ENCODE measurements around the gene STAT5B.
"Not testable (repeated sequence)": the region's sequence is repeated elsewhere in the genome, so short reads cannot be mapped to it uniquely, and the experiment has no call there.

STAT5B gene

DNA sequence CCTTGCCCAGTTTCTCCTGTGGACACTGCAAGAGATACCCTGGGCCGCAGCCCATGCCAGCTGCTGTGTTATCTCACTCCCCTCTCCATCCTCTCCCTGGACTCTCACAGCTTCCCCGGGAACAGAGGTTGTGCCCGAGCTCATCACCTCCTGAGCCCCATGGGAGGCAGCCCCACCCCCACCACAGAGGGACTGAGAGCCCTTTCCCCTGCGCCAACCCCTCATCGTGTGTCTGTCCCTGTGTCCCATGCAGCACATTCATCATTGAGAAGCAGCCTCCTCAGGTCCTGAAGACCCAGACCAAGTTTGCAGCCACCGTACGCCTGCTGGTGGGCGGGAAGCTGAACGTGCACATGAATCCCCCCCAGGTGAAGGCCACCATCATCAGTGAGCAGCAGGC is 24.8 kb upstream of the STAT5B start:
- H4K12ac ChIP-seq (ENCODE audit: low read depth, low read length) = no peak overlapping the region
- H3K27ac ChIP-seq (ENCODE audit: low read depth, low read length) = no peak overlapping the region
- H3K79me1 ChIP-seq (ENCODE audit: low read length) = no peaks in the 10 kb centered on the region
- no peak overlapping the region for H2BK5ac ChIP-seq (ENCODE audit: low read depth, low read length, poor library complexity)
- no peaks in the 10 kb centered on the region for H3K9me3 ChIP-seq (ENCODE audit: insufficient read depth, low read depth, low read length)
- H3K18ac ChIP-seq (ENCODE audit: low read length) = no peak overlapping the region
- no peak overlapping the region for H4K91ac ChIP-seq (ENCODE audit: low read depth, low read length)
- H3K4me2 ChIP-seq (ENCODE audit: low read length) = no peak overlapping the region
- H3K14ac ChIP-seq (ENCODE audit: low read length) = no peak overlapping the region
- H3K4ac ChIP-seq (ENCODE audit: low read depth, low read length) = no peak overlapping the region
- no peak for DNase-seq
- H2AK5ac ChIP-seq (ENCODE audit: low read length) = no peak overlapping the region
- no peak overlapping the region for H3K4me3 ChIP-seq (ENCODE audit: low read depth, low read length)
- no CpG with 5 or more reads among the region's 9 CpGs for WGBS (ENCODE audit: extremely low coverage, insufficient coverage, insufficient read length)
- no peak overlapping the region for H2BK120ac ChIP-seq (ENCODE audit: insufficient read depth, low read length, poor library complexity)
- H3K9ac ChIP-seq (ENCODE audit: low read length) = no peak overlapping the region
- no peak overlapping the region for H2BK12ac ChIP-seq (ENCODE audit: low read length)
- no peaks in the 10 kb centered on the region for H3K4me1 ChIP-seq (ENCODE audit: control insufficient read depth in 1 of 2, insufficient read depth in 2 of 2, low read length in 2 of 2)
- no peaks in the 10 kb centered on the region for H3K27me3 ChIP-seq (ENCODE audit: insufficient read depth, low read length)
- H2AFZ ChIP-seq (ENCODE audit: insufficient read depth, low read length, poor library complexity) = no peak overlapping the region
- H3K36me3 ChIP-seq (ENCODE audit: control insufficient read depth in 1 of 2, insufficient read depth in 2 of 2, low read length in 2 of 2) = no peaks in the 10 kb centered on the region
- no peaks in the 10 kb centered on the region for H3K79me2 ChIP-seq (ENCODE audit: control insufficient read depth, insufficient read depth, low read length, poor library complexity)
- H4K8ac ChIP-seq (ENCODE audit: low read depth, low read length) = no peak overlapping the region
- H3K23ac ChIP-seq (ENCODE audit: low read length) = no peak overlapping the region

DNA sequence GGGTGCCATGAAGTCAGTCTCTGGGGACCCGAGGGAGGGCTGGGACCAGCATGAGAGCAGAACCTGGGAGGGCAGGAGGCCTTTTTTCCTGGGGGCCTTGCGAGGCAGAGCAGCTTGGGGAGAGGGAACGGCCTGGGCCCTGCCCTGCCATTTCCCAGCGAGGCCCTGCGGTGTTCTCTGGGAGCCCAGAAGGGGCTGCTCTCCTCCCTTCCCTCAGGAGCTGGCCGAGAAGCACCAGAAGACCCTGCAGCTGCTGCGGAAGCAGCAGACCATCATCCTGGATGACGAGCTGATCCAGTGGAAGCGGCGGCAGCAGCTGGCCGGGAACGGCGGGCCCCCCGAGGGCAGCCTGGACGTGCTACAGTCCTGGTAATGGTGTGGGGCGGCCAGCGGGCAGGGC is 23.7 kb upstream of the STAT5B start:
- not testable (repeated sequence) for H2BK12ac ChIP-seq (ENCODE audit: low read length); H3K4me3 ChIP-seq (ENCODE audit: low read depth, low read length); DNase-seq; H2AK5ac ChIP-seq (ENCODE audit: low read length); H3K36me3 ChIP-seq (ENCODE audit: control insufficient read depth in 1 of 2, insufficient read depth in 2 of 2, low read length in 2 of 2); H3K14ac ChIP-seq (ENCODE audit: low read length); H3K27me3 ChIP-seq (ENCODE audit: insufficient read depth, low read length); H3K23ac ChIP-seq (ENCODE audit: low read length); H4K91ac ChIP-seq (ENCODE audit: low read depth, low read length); H3K4ac ChIP-seq (ENCODE audit: low read depth, low read length); H3K79me2 ChIP-seq (ENCODE audit: control insufficient read depth, insufficient read depth, low read length, poor library complexity); H4K12ac ChIP-seq (ENCODE audit: low read depth, low read length); H3K27ac ChIP-seq (ENCODE audit: low read depth, low read length); H3K9ac ChIP-seq (ENCODE audit: low read length); H2BK120ac ChIP-seq (ENCODE audit: insufficient read depth, low read length, poor library complexity); H3K79me1 ChIP-seq (ENCODE audit: low read length); H3K4me1 ChIP-seq (ENCODE audit: control insufficient read depth in 1 of 2, insufficient read depth in 2 of 2, low read length in 2 of 2); H3K9me3 ChIP-seq (ENCODE audit: insufficient read depth, low read depth, low read length); H2BK5ac ChIP-seq (ENCODE audit: low read depth, low read length, poor library complexity); H4K8ac ChIP-seq (ENCODE audit: low read depth, low read length); H3K4me2 ChIP-seq (ENCODE audit: low read length); H2AFZ ChIP-seq (ENCODE audit: insufficient read depth, low read length, poor library complexity); H3K18ac ChIP-seq (ENCODE audit: low read length)
- WGBS (ENCODE audit: extremely low coverage, insufficient coverage, insufficient read length) = no CpG with 5 or more reads among the region's 17 CpGs

DNA sequence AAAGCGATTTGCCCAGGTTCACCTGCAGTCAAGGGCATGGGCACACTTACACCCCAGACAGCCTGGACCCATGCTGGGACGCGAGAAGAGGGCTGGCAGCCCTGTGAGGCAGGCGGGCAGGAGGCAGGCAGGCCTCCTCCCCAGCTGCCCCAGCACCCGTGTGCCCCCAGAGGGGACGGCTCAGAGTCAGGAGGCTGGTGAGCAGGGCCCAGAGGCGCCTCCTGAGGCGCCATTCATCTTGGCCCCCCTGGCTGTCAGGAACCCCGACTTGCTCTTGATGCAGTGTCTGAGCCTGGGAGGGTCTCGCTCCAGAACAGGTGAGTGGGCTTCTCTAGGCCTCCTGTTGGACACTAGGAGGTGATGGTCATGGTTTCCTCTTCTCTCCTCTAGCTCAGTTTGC is 23.2 kb upstream of the STAT5B start:
- not testable (repeated sequence) for H3K27ac ChIP-seq (ENCODE audit: low read depth, low read length); H2AK5ac ChIP-seq (ENCODE audit: low read length); H2BK12ac ChIP-seq (ENCODE audit: low read length); H2BK120ac ChIP-seq (ENCODE audit: insufficient read depth, low read length, poor library complexity); H3K4me1 ChIP-seq (ENCODE audit: control insufficient read depth in 1 of 2, insufficient read depth in 2 of 2, low read length in 2 of 2); H3K27me3 ChIP-seq (ENCODE audit: insufficient read depth, low read length); DNase-seq; H4K91ac ChIP-seq (ENCODE audit: low read depth, low read length); H4K12ac ChIP-seq (ENCODE audit: low read depth, low read length); H3K4me2 ChIP-seq (ENCODE audit: low read length); H3K23ac ChIP-seq (ENCODE audit: low read length); H3K79me2 ChIP-seq (ENCODE audit: control insufficient read depth, insufficient read depth, low read length, poor library complexity); H3K4me3 ChIP-seq (ENCODE audit: low read depth, low read length); H3K4ac ChIP-seq (ENCODE audit: low read depth, low read length); H3K79me1 ChIP-seq (ENCODE audit: low read length); H2AFZ ChIP-seq (ENCODE audit: insufficient read depth, low read length, poor library complexity); H2BK5ac ChIP-seq (ENCODE audit: low read depth, low read length, poor library complexity); H3K9me3 ChIP-seq (ENCODE audit: insufficient read depth, low read depth, low read length); H3K9ac ChIP-seq (ENCODE audit: low read length); H3K36me3 ChIP-seq (ENCODE audit: control insufficient read depth in 1 of 2, insufficient read depth in 2 of 2, low read length in 2 of 2); H3K14ac ChIP-seq (ENCODE audit: low read length); H3K18ac ChIP-seq (ENCODE audit: low read length); H4K8ac ChIP-seq (ENCODE audit: low read depth, low read length)
- WGBS (ENCODE audit: extremely low coverage, insufficient coverage, insufficient read length) = no CpG with 5 or more reads among the region's 10 CpGs

- not testable (repeated sequence) for H4K8ac ChIP-seq (ENCODE audit: low read depth, low read length); H3K36me3 ChIP-seq (ENCODE audit: control insufficient read depth in 1 of 2, insufficient read depth in 2 of 2, low read length in 2 of 2); H2BK120ac ChIP-seq (ENCODE audit: insufficient read depth, low read length, poor library complexity); H3K14ac ChIP-seq (ENCODE audit: low read length); H3K4me2 ChIP-seq (ENCODE audit: low read length); H4K91ac ChIP-seq (ENCODE audit: low read depth, low read length); H3K4me1 ChIP-seq (ENCODE audit: control insufficient read depth in 1 of 2, insufficient read depth in 2 of 2, low read length in 2 of 2); H2AFZ ChIP-seq (ENCODE audit: insufficient read depth, low read length, poor library complexity); H3K9me3 ChIP-seq (ENCODE audit: insufficient read depth, low read depth, low read length); H3K9ac ChIP-seq (ENCODE audit: low read length); H3K4ac ChIP-seq (ENCODE audit: low read depth, low read length); H2BK5ac ChIP-seq (ENCODE audit: low read depth, low read length, poor library complexity); H3K79me2 ChIP-seq (ENCODE audit: control insufficient read depth, insufficient read depth, low read length, poor library complexity); H3K79me1 ChIP-seq (ENCODE audit: low read length); H3K23ac ChIP-seq (ENCODE audit: low read length); H3K4me3 ChIP-seq (ENCODE audit: low read depth, low read length); H2BK12ac ChIP-seq (ENCODE audit: low read length); H3K18ac ChIP-seq (ENCODE audit: low read length); H4K12ac ChIP-seq (ENCODE audit: low read depth, low read length); H3K27ac ChIP-seq (ENCODE audit: low read depth, low read length); H2AK5ac ChIP-seq (ENCODE audit: low read length); DNase-seq; H3K27me3 ChIP-seq (ENCODE audit: insufficient read depth, low read length)
- WGBS (ENCODE audit: extremely low coverage, insufficient coverage, insufficient read length) = no CpG with 5 or more reads among the region's 10 CpGs
These were observed 21.6 kb upstream of the STAT5B start for GRCh38 chr17:42297775-42298174.
